NT2/D1 (cell line): ENCODE measurements around the gene RBP3.

Experiments
- YY1 ChIP-seq: IDR thresholded peaks from 2 replicates; pipeline ENCODE4 v1.6.1; 2011; ENCODE audit not compliant: insufficient read length, insufficient read depth
- ZNF274 ChIP-seq: IDR thresholded peaks from 2 replicates; pipeline ENCODE4 v1.6.1; 2011; ENCODE audit warnings: mild to moderate bottlenecking, low read depth, low read length

DNA sequence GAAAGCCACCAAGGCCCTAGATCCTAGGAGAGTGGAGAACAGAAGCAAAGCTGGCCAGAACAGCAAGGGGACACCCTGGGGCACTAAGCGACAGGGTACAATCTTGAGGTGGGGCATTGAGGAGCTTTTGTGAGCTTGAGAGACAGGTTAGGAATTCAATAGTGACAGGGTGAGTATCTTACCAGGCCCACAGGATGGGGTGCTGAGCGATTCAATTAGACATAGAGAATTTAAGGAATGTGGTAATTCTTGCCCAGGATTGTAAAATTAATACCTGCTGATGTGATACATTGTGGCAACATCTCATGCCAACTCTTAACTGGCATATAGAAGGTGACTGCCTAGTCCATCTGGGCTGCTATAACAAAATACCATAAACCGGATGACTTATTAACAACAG lies 14.0 kb downstream of the RBP3 start:
- TF ChIP-seq ZNF274: no peak
- no peak for TF ChIP-seq YY1
